ENCODE data around the gene NHP2.

GRCh38 chr5:178104492-178104891 is 49.2 kb downstream of the NHP2 start:
- no peak for TF ChIP-seq CTCF (IDR thresholded peaks at IDR 0.05)
- no peak for TF ChIP-seq POLR2A (IDR thresholded peaks at IDR 0.05)

All from thyroid gland (tissue), 4 donors.